GM18873 (cell line): ENCODE data around the gene IFT43.

Source experiments
- ATAC-seq: cut with Tn5 transposase; IDR thresholded peaks from one replicate; pipeline ENCODE4 v1.9.1; 2021; ENCODE audit warnings: mild to moderate bottlenecking, moderate library complexity, moderate number of reproducible peaks; ENCODE audit not compliant: unreplicated experiment, low FRiP score

The IFT43 gene

DNA sequence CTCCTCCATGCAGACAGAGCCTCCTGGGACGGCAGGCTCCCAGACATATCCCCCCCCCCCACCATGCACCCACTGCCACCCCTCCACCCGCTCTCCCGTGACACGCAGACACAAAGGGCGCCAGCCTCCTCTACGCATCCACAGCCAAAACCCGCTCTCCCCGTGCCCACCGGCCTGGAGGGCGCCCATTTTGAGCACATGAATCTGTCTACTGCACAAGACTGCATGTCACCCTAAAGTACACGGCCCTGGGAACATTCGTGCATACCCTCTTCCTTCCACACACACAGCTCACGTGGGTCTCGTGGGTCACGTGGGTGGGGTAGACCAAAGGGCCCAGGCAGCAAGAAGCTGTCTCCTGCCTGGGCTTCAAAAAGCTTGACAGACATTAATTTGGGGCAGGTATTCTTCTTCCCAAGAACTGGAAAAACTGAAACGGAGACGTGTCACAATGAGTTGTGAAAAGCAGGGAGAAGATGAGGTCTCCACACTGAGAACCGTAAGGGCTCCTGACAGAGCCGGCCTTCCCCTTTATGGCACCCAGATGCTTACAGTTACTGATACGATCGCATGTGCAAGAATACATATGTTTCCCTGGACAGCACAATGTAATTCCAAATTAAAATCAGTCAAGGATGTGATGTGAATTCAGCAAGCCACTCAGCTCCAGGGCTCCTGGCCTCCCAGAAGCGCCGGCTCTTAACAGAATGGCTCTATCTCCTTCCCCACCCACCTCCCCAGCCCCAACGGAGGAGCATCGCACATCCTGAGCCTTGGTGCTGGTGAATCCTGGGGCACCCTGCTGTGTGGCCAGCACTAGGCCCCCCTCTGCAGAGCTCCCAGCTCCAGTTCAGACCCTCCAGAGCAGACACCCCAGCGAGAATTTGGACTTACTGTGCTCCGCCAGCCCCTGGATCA lies 5.7 kb upstream of the IFT43 start:
- no peak for ATAC-seq

DNA sequence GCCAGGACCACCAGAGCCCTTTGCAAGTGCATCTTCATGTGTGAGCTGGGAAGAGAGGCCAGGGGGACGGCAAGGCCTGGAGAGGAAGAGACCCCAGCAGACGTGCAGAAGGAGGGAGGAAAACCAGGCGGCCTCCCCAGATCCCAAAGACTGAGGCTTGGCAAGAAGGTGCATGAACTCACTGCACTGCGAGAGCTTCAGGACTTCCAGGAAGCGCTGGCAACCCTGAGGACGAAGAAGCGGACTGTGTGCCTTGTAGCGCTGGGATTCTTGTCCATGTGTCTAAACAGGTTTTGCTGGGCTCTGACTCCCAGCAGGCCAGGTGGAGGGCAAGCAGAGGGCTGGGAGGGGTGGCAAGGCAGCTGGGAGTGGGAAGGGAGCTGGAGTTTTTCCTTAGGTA lies 4.7 kb upstream of the IFT43 start:
- no peak for ATAC-seq

- ATAC-seq, result peak; percentile 40
These were observed 3.9 kb upstream of the IFT43 start, which contains the start of gene TGFB3 for GRCh38 chr14:75981426-75982265. Gene TGFB3, minus strand, starts transcription at chr14:75981995. Its CDS starts 1,102 bp downstream, at chr14:75980893.

DNA sequence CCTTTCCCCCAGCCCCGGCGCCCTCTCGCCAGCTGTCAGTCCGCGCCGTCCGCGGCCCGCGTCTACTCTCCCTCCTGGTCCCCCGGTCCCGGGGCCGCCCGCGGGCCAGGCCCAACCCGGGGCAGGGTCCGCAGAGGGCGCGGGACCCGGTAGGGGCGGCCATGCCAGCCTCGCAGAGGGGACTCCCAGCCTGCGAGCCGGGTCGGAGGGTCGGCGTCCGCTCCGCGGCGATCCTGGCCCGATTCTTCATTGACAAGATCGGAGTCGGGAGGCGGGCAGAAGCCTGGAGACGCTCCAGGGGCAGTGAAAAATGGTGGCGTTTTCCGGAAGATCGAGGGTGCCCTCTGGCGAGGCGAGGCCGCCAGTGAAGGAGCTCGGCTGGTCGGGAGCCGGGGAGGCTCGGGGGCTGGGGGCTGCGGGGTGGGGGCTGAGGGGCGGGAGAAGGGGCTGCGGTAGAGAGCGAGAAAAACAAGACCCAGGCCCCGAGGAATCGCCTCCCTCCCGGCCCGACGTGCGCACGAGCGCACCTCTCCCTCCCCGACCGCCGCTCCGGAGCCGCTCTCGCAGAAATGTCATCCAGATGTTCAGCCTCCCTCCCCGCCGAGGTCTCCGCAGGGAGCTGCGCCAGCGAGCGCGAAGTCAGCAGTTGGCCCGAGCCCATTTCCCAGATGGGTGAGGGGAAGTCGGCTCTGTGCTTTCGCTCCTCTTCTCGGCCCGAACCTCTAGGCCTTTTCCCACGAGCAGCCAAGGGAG lies 3.1 kb upstream of the IFT43 start:
- ATAC-seq, result no peak

GRCh38 chr14:75983019-75983358 lies 2.6 kb upstream of the IFT43 start:
- ATAC-seq, result no peak

- ATAC-seq, result no peak
These were observed 889 bp upstream of the IFT43 start for GRCh38 chr14:75984674-75985073.

- no peak for ATAC-seq
These were observed 839 bp downstream of the IFT43 start for GRCh38 chr14:75986439-75986765.

DNA sequence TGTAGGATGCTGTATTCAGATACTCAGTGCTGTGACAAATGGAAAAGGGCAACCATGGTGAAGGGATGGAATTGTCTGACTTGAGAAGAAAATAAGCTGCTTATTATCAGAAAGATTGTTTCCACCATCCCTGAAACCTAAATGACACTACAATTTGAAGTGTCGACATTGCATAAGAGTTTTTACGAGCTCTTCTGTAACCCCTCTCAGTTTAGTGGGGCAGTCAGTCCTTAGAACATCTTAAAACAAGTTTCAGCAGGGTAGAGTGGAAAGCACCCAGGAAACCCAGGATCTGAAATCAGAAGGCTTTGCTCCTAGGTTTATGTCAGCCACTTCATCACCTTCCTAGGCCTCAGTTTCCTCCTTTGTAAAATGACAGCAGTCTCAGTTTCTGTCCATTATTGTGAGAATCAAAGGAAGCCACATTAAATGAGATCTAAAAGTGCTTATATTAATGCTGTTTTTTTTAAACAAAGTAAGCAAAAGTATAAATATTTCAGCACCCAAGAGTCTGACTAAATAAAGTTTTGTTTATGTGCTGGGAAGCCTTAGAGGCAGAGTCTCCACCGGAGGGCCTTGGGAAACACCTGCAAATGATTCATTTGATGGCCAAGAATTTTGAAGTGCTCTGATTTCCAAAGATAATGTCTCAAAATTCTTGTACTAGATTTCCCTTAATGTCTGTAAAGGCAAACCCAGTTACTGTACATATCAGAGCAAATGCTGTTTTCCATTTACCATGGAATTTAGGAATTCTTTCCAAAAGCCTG lies 1.8 kb downstream of the IFT43 start:
- ATAC-seq, result no peak

- no peak for ATAC-seq
These were observed 3.6 kb downstream of the IFT43 start for GRCh38 chr14:75989134-75989533.

DNA sequence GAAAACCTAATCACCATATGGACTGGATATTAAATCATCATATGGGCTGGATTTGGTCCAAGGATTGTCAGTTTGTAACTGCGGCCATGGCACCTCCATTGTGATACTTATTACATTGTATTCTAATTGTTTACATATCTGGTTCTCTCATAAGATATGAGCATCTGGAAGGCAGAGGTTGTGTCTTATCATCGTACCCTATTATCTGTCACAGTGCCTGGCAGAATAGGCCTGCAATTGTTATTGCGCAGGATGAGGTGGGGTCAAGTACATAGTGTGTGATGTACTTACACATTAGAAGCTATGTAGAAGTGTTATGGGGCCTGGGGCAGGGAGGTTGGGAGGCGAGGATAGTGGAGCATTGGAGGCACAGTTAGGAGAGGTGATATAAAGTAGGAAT lies 4.7 kb downstream of the IFT43 start:
- no peak for ATAC-seq

DNA sequence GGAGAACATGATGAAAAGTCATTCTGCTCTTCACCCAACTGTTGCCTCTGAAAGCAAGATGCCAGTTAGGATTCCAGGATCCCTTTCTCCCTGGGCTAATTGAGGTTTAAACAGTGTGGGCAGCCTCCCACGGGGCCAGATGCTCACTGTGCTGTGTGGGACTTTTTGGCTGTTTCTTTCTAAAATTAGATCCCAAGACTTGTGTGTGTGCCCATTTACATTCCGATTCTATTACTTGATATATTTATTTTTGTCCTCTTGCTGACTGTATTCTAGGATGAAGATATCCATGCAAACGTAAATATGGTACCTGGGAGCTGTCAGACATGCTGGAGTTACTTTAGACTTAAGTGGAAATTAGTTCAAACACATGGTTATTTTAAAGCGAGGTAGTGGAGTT lies 6.2 kb downstream of the IFT43 start:
- ATAC-seq, result no peak

GRCh38 chr14:75993567-75994041 lies 8.0 kb downstream of the IFT43 start:
- peak; percentile 47 for ATAC-seq

DNA sequence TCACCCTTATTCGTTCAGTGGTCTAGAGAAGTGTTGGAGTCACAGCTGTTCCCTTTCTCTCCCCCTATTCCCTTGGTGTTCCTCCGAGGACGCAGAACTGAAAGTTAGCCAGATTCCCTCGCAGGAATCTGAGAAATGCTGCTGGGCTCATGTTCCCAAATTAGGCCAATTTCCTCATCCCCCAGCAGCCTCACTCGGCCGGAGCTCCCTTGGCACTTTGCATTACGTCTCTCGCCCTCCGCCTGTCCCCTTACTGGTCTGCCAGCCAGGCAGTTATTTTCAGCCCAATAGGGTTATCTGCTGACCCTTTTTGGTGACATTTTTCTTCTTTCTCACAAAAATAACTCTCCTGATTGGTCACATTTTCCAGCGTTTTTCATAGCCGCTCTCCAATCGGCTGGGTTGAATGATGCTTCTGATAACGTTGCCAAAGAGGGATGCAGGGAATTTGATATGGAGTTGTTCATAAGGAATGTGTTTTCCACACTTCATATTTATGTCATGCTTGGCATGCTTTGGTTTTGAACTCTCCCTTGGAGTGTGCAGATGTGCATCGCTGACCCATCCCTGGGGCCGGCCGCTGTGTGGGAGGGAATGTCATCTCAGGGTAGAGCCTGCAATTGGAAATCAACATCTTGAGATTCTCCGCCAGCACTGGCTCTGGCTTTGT lies 9.9 kb downstream of the IFT43 start:
- no peak for ATAC-seq

GRCh38 chr14:75996488-75996887 lies 10.9 kb downstream of the IFT43 start:
- ATAC-seq, result no peak

DNA sequence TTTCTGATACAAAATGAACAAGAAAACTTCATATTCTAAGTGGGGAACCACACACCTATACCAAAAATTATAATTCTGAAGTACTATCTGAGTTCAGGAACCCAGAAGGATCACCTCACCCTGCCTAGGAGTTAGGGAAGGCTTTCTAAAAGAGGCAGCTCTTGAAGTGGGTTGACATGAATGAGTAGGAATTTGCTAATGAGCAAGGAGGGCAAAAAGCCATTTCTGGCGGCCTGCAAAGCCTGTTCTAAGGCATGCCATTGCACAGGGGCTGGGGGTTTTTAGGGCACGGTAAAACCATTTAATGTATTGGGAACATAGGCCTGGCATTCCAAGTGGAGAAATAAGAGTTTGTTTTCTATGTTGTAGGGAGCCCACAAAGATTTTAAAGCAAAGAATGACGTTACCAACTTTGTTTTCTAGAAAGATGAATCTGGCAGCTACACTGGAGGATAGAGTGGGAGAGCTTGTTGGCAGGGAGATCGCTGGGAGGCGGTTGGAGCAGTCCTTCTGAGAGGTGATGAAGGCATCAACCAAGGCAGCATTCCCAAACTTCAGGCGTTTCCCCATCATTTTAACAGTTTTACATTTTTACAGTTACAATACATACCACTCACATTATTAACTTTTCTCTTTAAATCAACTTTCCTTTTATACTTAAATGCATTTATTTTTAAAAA lies 14.1 kb downstream of the IFT43 start:
- ATAC-seq, result no peak

GRCh38 chr14:76002383-76002782 lies 16.8 kb downstream of the IFT43 start:
- ATAC-seq, result no peak

DNA sequence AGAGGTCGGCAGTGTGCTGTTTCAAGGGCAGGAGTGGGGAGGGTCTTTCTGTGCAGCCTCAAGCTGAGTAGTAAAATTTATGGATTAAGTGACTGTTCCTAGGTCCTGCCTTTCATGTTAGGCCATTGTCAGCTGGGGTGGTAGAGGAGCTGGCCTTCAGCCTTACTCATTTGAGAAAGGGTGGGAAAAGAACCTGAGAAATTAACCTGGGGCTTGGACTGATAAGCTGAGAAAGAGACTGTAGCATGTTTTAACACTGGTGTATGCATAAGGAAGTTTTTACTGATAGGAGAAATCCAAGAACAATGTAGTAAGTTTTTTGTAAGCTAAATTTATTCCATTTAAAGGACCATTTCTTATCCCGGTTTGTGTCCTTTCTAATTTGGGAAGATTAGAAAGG lies 20.7 kb downstream of the IFT43 start:
- ATAC-seq, result no peak

- no peak for ATAC-seq
These were observed 21.8 kb downstream of the IFT43 start for GRCh38 chr14:76007379-76007778.

GRCh38 chr14:76007852-76008251 lies 22.3 kb downstream of the IFT43 start:
- ATAC-seq, result no peak
